Hepatocyte (in vitro differentiated cells): ENCODE measurements around the gene MIER1.

Experiments
- CTCF ChIP-seq: fragments of 200-600 bp; sonication (generic); IDR thresholded peaks from 2 replicates; pipeline ENCODE4 v1.5.1; 2016; ENCODE audit warnings: antibody characterized with exemption, mild to moderate bottlenecking; ENCODE audit not compliant: poor library complexity
- EZH2 ChIP-seq: fragments of 200-600 bp; sonication (generic); IDR thresholded peaks from 2 replicates; pipeline ENCODE4 v1.6.1; 2016; ENCODE audit warnings: antibody characterized with exemption, mild to moderate bottlenecking, borderline replicate concordance

GRCh38 chr1:66980745-66981367 is 56.1 kb downstream of the MIER1 start:
- no peak for TF ChIP-seq CTCF
- no peak for TF ChIP-seq EZH2
